Body of pancreas (tissue), 4 donors: ENCODE data around the gene CERS5. TPM values are rescaled to one million over a fixed set of nuclear protein-coding genes. Genes with fewer than 3 reads are reported as not detected.

Experiments used
- ATAC-seq: fragments of 150-250 bp; one replicate; pipeline ENCODE4 v1.9.1; 2016
- DNase-seq, 4 donors: peaks; one replicate each; pipeline ENCODE4 v3.0.0-alpha.2; 2019
- H3K27ac ChIP-seq, 4 donors: fragments of 200-600 bp; sonication (generic); 1 replicate in 3 of 4; 2 replicates in 1 of 4; pipeline versions ENCODE4 v1.5.1 to v1.6.1; 2016 to 2019; ENCODE audit warnings: mild to moderate bottlenecking in 1 of 4, mixed read lengths in 1 of 4, moderate library complexity in 1 of 4
- H3K27me3 ChIP-seq, 2 donors: fragments of 200-600 bp; sonication (generic); one replicate each; pipeline ENCODE4 v1.6.0; 2016; ENCODE audit warnings: mild to moderate bottlenecking in 1 of 2
- H3K36me3 ChIP-seq, 2 donors: fragments of 200-600 bp; sonication (generic); replicated peaks in 1 of 2; 2 replicates each; pipeline ENCODE4 v1.5.1; 2016; ENCODE audit warnings: low read depth in 2 of 2; ENCODE audit not compliant: insufficient read depth in 1 of 2
- H3K4me1 ChIP-seq: fragments of 200-600 bp; sonication (generic); one replicate; pipeline ENCODE4 v1.6.0; 2016
- H3K4me3 ChIP-seq, 2 donors: fragments of 200-600 bp; sonication (generic); 1 replicate in 1 of 2; 2 replicates in 1 of 2; pipeline ENCODE4 v1.5.1; 2016 to 2019
- H3K9me3 ChIP-seq, 3 donors: fragments of 200-600 bp; sonication (generic); 1 replicate in 2 of 3; 2 replicates in 1 of 3; pipeline ENCODE4 v1.5.1; 2016
- POLR2A ChIP-seq, 3 donors: fragments of 450-650 bp; IDR thresholded peaks; one replicate each; pipeline ENCODE4 v1.6.1; 2016; ENCODE audit warnings: antibody characterized with exemption in 3 of 3, mild to moderate bottlenecking in 2 of 3
- WGBS, 2 donors: methylation state at CpG; one replicate each; pipeline ENCODE4 v1.1.5; 2017; 5-methylcytosine and 5-hydroxymethylcytosine counted together
- intact Hi-C: fragments of 100-400 bp; cut with DNase I; formaldehyde crosslinking; loops from one replicate; pipeline ENCODE4 v1.15.1; 2023
- total RNA-seq, 2 donors: library from RNA; depleted of rRNA; stranded (reverse); fragments of >200 nt; gene quantifications; one replicate each; pipeline ENCODE4 v1.1.0, GENCODE V29; 2016
- TF ChIP-seq, protein P1 (sequence below), 7 experiments: fragments of 450-650 bp in 4 of 7; fragments of 200-600 bp in 3 of 7; sonication (generic) in 3 of 7; IDR thresholded peaks; one replicate each; pipeline ENCODE4 v1.5.1; 2016 to 2019; ENCODE audit warnings: antibody characterized with exemption in 7 of 7

Gene CERS5
- total RNA-seq, 2 donors from 2014 or later = 17.8 to 20.2 TPM

DNA sequence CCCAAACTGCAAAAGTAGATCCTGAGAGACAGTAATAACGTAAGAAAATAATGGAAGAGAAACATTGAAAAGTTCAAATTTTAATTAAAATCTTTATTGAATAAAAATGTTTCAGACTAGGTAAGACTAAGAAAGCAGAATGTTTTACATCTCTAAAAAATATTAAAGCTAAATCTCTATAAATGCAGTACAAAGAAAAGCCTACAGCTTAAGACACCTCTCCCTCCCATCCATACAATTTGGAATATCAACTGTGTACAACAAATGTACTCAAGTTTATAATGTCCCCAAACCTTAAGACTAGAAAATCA, 8.5 kb upstream of the CERS5 start:
- 21 to 26% methylated on average over 1 of the region's 1 CpG for WGBS, 2 donors
- H3K4me3 ChIP-seq = no peak overlapping the region
- H3K27me3 ChIP-seq = no peaks in the 10 kb centered on the region
- H3K4me1 ChIP-seq = no peaks in the 10 kb centered on the region
- intact Hi-C loops = loop anchor here (5.0 kb wide), 1 partner anchor 98 kb away; no protein-coding TSS in a partner anchor
- no peak for TF ChIP-seq POLR2A (IDR thresholded peaks at IDR 0.05)
- TF ChIP-seq, protein P1, sequence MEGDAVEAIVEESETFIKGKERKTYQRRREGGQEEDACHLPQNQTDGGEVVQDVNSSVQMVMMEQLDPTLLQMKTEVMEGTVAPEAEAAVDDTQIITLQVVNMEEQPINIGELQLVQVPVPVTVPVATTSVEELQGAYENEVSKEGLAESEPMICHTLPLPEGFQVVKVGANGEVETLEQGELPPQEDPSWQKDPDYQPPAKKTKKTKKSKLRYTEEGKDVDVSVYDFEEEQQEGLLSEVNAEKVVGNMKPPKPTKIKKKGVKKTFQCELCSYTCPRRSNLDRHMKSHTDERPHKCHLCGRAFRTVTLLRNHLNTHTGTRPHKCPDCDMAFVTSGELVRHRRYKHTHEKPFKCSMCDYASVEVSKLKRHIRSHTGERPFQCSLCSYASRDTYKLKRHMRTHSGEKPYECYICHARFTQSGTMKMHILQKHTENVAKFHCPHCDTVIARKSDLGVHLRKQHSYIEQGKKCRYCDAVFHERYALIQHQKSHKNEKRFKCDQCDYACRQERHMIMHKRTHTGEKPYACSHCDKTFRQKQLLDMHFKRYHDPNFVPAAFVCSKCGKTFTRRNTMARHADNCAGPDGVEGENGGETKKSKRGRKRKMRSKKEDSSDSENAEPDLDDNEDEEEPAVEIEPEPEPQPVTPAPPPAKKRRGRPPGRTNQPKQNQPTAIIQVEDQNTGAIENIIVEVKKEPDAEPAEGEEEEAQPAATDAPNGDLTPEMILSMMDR (IDR thresholded peaks at IDR 0.05) = no peak
- H3K27ac ChIP-seq = no peak overlapping the region
- H3K9me3 ChIP-seq = no peaks in the 10 kb centered on the region
- no peak for ATAC-seq
- peaks cover 0 to 19% of the 10 kb centered on the region in 2 donors for H3K36me3 ChIP-seq
- DNase-seq = no peak

DNA sequence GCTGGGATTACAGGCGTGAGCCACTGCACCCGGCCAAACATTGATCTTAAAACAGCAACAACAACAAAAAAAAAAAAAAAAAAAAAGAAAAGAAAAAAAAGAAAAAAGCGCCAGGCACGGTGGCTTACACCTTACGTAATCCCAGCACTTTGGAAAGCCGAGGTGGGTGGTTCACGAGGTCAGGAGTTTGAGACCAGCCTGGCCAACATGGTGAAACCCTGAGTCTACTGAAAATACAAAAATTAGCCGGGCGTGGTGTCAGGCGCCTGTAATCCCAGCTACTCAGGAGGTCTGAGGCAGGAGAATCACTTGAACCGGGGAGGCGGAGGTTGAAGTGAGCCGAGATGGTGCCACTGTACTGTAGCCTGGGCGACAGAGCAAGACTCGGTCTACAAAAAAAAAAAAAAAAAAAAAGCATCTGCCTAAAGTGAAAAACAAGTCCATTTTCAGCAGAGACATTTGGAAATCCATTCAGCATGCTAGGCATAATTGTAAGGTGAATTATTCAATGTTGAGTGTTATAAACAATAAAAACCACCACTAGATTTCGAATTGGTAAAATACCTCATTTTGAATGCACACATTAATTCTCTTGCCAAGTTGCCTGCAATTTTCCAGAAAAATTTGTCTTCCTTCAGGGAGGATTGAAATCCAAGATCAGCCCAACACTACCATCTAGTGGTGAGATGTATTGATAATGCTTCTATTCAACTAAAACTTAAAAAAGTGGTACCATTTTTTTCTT, 8.0 kb upstream of the CERS5 start:
- H3K4me1 ChIP-seq = no peaks in the 10 kb centered on the region
- intact Hi-C loops = loop anchor here (5.0 kb wide), 1 partner anchor 98 kb away; no protein-coding TSS in a partner anchor
- H3K36me3 ChIP-seq = peaks cover 0 to 19% of the 10 kb centered on the region in 2 donors
- H3K4me3 ChIP-seq = no peak overlapping the region
- no peaks in the 10 kb centered on the region for H3K27me3 ChIP-seq
- no peaks in the 10 kb centered on the region for H3K9me3 ChIP-seq
- no peak overlapping the region for H3K27ac ChIP-seq
- ATAC-seq (peak; percentile 64), DNase-seq (peak in 1 of 4 donors; percentile 33)
- WGBS, 2 donors = 68 to 81% methylated on average over 13 to 16 of the region's 16 CpGs
- TF ChIP-seq, protein P1 (IDR thresholded peaks at IDR 0.05) = peak; percentile 33 to 79 (median 70)
- no peak for TF ChIP-seq POLR2A (IDR thresholded peaks at IDR 0.05)

DNA sequence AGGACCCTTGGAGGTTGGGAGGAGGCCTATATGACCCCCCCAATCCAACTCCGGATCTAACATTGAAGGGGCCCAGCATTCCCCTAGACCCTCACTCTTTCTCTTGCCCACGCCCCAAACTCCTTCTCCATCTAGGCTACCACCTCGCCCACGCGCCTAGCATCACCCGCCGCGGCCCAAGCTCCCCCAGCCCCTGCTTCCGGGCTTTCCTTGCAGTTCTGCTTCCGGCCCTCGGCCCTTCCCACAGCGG, 445 bp downstream of the CERS5 start:
- intact Hi-C loops = no loop called here
- 0% methylated on average over 11 to 12 of the region's 12 CpGs for WGBS, 2 donors
- DNase-seq (peak in 2 of 4 donors; percentile 29 to 38), ATAC-seq (no peak)
- TF ChIP-seq, protein P1 (IDR thresholded peaks at IDR 0.05) = no peak
- TF ChIP-seq POLR2A (IDR thresholded peaks at IDR 0.05) = no peak
- Histone ChIP-seq H3K36me3 (no peaks in the 10 kb centered on the region), H3K4me3 (peak overlapping the region; percentile 52 to 60), H3K27ac (peak overlapping the region; percentile 69 to 88 (median 82)), H3K27me3 (no peaks in the 10 kb centered on the region), H3K9me3 (no peaks in the 10 kb centered on the region), H3K4me1 (peaks cover 17% of the 10 kb centered on the region)

DNA sequence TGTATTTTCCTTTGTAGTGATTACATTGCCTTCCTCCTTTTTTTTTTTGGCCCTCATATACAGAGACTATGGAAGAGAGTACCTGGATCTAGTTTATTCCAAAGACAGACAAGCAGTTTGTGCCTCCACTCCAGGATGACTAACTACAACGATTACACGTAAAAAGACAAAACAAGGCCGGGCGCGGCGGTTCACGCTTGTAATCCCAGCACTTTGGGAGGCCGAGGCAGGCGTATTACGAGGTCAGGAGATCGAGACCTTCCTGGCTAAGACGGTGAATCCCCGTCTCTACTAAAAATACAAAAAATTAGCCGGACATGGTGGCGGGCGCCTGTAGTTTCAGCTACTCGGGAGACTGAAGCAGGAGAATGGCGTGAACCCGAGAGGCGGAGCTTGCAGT, 2.2 kb downstream of the CERS5 start:
- peaks cover 17% of the 10 kb centered on the region for H3K4me1 ChIP-seq
- intact Hi-C loops = no loop called here
- 93 to 94% methylated on average over 20 of the region's 20 CpGs for WGBS, 2 donors
- H3K9me3 ChIP-seq = no peaks in the 10 kb centered on the region
- TF ChIP-seq, protein P1 (IDR thresholded peaks at IDR 0.05) = no peak
- TF ChIP-seq POLR2A (IDR thresholded peaks at IDR 0.05) = no peak
- ATAC-seq (no peak), DNase-seq (no peak)
- no peaks in the 10 kb centered on the region for H3K27me3 ChIP-seq
- no peak overlapping the region for H3K27ac ChIP-seq
- no peak overlapping the region for H3K4me3 ChIP-seq
- H3K36me3 ChIP-seq = no peaks in the 10 kb centered on the region

DNA sequence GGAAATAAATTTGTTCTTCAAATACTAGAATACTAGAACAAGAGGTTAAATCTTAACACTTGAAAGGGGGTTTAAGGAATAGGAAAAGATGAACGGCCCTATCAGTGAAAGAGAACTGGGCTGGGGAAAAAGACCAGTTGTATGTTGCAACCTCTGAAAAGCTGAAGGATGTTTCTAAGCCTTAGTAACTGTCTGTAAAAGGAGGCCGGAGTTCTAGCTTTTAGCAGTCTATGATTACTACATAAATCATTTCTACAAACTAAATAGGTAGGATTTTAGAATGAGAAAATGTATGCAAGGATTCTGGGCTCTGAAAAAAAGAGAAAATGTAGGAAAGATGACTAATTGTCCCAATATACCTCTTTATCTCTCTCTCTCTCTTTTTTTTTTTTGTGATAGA, 4.9 kb downstream of the CERS5 start:
- peaks cover 12% of the 10 kb centered on the region for H3K4me1 ChIP-seq
- DNase-seq (no peak), ATAC-seq (no peak)
- no peaks in the 10 kb centered on the region for H3K9me3 ChIP-seq
- intact Hi-C loops = no loop called here
- 57 to 66% methylated on average over 2 of the region's 2 CpGs for WGBS, 2 donors
- no peaks in the 10 kb centered on the region for H3K36me3 ChIP-seq
- H3K4me3 ChIP-seq = no peak overlapping the region
- TF ChIP-seq POLR2A (IDR thresholded peaks at IDR 0.05) = no peak
- TF ChIP-seq, protein P1 (IDR thresholded peaks at IDR 0.05) = no peak
- H3K27me3 ChIP-seq = no peaks in the 10 kb centered on the region
- H3K27ac ChIP-seq = no peak overlapping the region
